Measurements from ENCODE around the gene PKD2. TPM values are rescaled to one million over a fixed set of nuclear protein-coding genes. Genes with fewer than 3 reads are reported as not detected.

The PKD2 gene
- total RNA-seq, 1 experiment from 2014 or later, result 38.4 TPM

DNA sequence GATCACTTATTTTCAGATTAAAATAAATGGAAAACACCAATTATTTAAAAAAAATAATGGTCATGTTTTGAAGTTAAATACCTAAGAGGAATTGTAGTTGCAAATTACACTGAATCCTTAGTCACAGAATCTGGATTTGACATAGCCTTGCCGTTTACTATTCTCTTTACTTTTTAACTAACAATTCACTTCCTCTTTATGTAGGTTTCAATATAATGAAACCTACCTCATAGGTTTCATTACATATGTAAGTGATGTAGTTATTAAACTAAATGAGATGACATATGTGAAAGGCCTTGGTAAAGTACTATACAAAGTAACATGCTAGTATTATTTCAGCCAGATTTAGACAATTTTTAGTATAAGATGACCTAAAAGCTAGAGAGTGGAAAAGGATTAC lies 25.4 kb upstream of the PKD2 start:
- H4K8ac ChIP-seq (replicated peaks; ENCODE audit: insufficient read length, low read depth, low read length), result no peak overlapping the region
- H2BK5ac ChIP-seq (ENCODE audit: insufficient read length, low read length), result no peak overlapping the region
- H3K18ac ChIP-seq (ENCODE audit: insufficient read length, low read depth, low read length), result no peak overlapping the region
- H4K5ac ChIP-seq (ENCODE audit: insufficient read length, low read depth, low read length), result no peak overlapping the region
- no peaks in the 10 kb centered on the region for H3K4me1 ChIP-seq (ENCODE audit: insufficient read depth, low read length)
- no CpG with 5 or more reads among the region's 1 CpG for WGBS (ENCODE audit: extremely low coverage, insufficient read length, low lambda C conversion rate)
- H3K79me2 ChIP-seq (ENCODE audit: insufficient read depth, low read length), result no peaks in the 10 kb centered on the region
- Mint-ChIP-seq H3K36me3 (ENCODE audit: insufficient read depth in 1 of 3, low read depth in 3 of 3) (peaks cover 0 to 8% (median 2%) of the 10 kb centered on the region in 3 experiments; a peak in 4 of 7 replicates), H3K9me3 (no peaks in the 10 kb centered on the region), H3K27me3 (ENCODE audit: low read depth) (no peaks in the 10 kb centered on the region), H3K4me1 (peaks cover 5 to 13% of the 10 kb centered on the region in 2 experiments), H3K4me3 (no peak overlapping the region), H3K27ac (no peak overlapping the region)
- no peaks in the 10 kb centered on the region for H3K27me3 ChIP-seq (ENCODE audit: insufficient read depth, low read length)
- no peak overlapping the region for H3K23ac ChIP-seq (ENCODE audit: insufficient read length, low read depth, low read length)
- H2BK120ac ChIP-seq (ENCODE audit: low read depth, low read length, poor library complexity, severe bottlenecking), result no peak overlapping the region
- H3K9me3 ChIP-seq (ENCODE audit: control insufficient read depth, low read depth, low read length), result no peaks in the 10 kb centered on the region
- H3K23me2 ChIP-seq (ENCODE audit: insufficient read length, low read depth, low read length, poor library complexity, severe bottlenecking), result no peaks in the 10 kb centered on the region
- H2BK12ac ChIP-seq (ENCODE audit: insufficient read length, low read depth, low read length), result no peak overlapping the region
- H2BK20ac ChIP-seq (ENCODE audit: low read depth, low read length, poor library complexity, severe bottlenecking), result no peak overlapping the region
- H2AFZ ChIP-seq (ENCODE audit: low read length), result no peak overlapping the region
- H3K79me1 ChIP-seq (ENCODE audit: insufficient read depth, low read depth, low read length, poor library complexity, severe bottlenecking), result no peaks in the 10 kb centered on the region
- no peak overlapping the region for H4K91ac ChIP-seq (ENCODE audit: insufficient read length, low read depth, low read length)
- H4K20me1 ChIP-seq (ENCODE audit: control insufficient read depth, insufficient read depth, insufficient read length), result no peaks in the 10 kb centered on the region
- H3K4me2 ChIP-seq (ENCODE audit: insufficient read depth, insufficient read length, low read length), result no peak overlapping the region
- TF ChIP-seq, protein P1, sequence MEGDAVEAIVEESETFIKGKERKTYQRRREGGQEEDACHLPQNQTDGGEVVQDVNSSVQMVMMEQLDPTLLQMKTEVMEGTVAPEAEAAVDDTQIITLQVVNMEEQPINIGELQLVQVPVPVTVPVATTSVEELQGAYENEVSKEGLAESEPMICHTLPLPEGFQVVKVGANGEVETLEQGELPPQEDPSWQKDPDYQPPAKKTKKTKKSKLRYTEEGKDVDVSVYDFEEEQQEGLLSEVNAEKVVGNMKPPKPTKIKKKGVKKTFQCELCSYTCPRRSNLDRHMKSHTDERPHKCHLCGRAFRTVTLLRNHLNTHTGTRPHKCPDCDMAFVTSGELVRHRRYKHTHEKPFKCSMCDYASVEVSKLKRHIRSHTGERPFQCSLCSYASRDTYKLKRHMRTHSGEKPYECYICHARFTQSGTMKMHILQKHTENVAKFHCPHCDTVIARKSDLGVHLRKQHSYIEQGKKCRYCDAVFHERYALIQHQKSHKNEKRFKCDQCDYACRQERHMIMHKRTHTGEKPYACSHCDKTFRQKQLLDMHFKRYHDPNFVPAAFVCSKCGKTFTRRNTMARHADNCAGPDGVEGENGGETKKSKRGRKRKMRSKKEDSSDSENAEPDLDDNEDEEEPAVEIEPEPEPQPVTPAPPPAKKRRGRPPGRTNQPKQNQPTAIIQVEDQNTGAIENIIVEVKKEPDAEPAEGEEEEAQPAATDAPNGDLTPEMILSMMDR (conservative IDR thresholded peaks at IDR 0.05), result no peak
- H3K14ac ChIP-seq (ENCODE audit: insufficient read depth, low read length), result no peak overlapping the region
- no peak overlapping the region for H2BK15ac ChIP-seq (ENCODE audit: low read depth, low read length)
- no peak overlapping the region for H3K27ac ChIP-seq (ENCODE audit: insufficient read length, low read depth, low read length)
- H3K9ac ChIP-seq (ENCODE audit: extremely low read depth, insufficient read length, low read length), result no peak overlapping the region
- H2AK5ac ChIP-seq (ENCODE audit: insufficient read length, low read length), result no peak overlapping the region
- DNase-seq, result no peak
- H3K56ac ChIP-seq (ENCODE audit: insufficient read length, low read depth, low read length), result no peak overlapping the region
- no peak overlapping the region for H3K4ac ChIP-seq (ENCODE audit: low read depth, low read length)
- no peak overlapping the region for H3T11ph ChIP-seq (ENCODE audit: low read length)
